Stimulated activated CD4-positive, alpha-beta T cell treated with anti-CD3 and anti-CD28 coated beads, Interleukin-2, amount 100 ng/mL, for 4 hours (primary cell): ENCODE data around the gene CEND1.
A peak's percentile ranks its signal among the peaks of the same experiment; 100 is the strongest.

Source experiments
- DNase-seq: peaks from one replicate; pipeline ENCODE4 v3.0.0-alpha.2; 2020; ENCODE audit warnings: low read depth

The CEND1 gene

DNA sequence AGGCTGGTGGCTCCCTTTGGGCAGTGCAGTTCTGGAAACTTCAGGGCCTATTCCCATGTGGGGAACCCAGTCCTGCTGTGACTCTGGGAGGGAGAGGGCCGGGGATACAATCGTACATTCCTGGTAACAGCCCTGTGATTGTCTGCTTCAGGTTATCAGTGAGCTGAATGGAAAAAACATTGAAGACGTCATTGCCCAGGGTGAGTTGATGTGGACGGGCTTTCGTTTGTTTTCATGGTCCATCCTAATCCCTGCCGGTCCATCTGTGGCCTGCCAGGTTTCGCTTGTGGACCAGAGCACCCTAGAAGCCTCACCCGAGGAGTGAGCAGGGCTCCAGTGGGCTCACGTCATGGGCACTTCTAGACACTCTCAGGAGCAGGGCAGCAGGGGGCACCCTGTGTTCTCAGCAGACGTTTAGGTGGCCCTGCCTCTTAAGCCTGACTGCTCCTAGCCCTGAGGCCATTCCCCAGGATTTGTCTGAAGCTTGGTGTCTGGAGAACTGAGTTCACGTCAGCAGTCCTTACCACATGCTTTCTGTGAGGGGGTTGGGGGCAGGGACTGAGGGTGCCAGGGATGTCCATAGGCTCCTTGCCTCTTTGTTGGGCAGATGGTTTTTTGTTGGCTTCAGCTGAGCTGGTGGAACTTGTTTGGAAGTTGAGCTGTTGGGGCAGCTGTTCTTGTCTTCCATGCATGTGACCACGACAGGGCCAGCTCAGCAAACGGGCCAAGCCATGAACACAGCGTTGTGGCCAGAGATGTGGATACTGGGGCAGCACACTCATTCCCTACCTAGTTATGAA, 21.8 kb upstream of the CEND1 start:
- DNase-seq, result no peak

DNA sequence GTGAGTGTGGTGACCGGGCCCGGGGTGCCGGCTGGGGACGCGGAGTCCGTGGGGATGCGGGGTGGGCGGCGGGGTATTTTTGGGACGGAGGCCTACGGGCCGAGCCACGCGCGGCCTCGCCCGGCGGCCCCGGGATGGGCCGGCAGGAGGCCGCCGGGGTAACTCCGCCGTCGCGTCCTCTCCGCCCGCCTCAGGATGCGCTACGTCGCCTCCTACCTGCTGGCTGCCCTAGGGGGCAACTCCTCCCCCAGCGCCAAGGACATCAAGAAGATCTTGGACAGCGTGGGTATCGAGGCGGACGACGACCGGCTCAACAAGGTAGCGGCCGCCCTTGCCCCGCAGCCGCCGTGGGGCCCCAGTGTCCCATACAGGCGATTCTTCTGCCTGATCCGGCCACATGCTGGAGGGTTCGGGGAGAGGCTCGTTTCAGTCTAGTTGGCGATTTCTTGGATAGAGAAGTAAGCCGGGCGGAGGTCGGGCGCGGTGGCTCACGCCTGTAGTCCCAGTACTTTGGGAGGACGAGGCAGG, 20.2 kb upstream of the CEND1 start:
- no peak for DNase-seq

DNA sequence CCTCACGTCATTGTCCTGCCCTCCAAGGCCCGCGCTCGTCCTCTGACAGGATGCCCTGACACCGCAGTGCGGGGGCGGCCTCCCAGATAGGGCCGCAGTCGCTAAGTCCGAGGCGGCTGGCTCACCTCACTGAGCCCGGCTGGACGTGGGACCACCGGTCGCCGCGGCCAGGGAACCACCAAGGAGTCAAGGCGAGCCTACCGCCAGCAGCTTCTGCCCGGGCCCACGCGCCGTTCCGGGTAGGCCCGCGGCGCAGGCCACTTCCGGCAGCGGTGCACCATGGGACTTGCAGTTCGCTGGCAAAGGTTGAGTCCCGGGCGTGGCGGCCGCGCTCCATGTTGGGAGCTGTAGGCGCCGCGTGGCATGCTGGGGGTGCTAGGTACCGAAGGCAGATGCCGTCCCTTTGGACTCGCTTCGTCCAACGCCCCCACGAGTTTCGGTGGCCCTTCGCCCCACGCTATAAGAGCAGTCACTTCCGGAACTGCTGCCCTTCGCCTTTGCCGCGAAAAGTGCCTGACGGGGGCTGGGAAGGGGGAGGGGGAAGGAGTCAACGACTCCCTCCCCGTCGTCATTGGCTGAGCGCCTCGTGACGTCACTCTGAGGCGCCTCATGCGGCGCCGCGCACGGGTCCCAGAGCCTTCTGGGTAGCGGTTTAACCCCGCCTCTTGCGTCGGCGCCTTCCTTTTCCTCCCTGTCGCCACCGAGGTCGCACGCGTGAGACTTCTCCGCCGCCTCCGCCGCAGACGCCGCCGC, 19.6 kb upstream of the CEND1 start, which contains the start of gene RPLP2:
Gene RPLP2, plus strand, starts transcription at position 681 of the 753 bp plus-strand sequence. CDS start 268 bp downstream, outside the sequence.
- peak; percentile 98 for DNase-seq

DNA sequence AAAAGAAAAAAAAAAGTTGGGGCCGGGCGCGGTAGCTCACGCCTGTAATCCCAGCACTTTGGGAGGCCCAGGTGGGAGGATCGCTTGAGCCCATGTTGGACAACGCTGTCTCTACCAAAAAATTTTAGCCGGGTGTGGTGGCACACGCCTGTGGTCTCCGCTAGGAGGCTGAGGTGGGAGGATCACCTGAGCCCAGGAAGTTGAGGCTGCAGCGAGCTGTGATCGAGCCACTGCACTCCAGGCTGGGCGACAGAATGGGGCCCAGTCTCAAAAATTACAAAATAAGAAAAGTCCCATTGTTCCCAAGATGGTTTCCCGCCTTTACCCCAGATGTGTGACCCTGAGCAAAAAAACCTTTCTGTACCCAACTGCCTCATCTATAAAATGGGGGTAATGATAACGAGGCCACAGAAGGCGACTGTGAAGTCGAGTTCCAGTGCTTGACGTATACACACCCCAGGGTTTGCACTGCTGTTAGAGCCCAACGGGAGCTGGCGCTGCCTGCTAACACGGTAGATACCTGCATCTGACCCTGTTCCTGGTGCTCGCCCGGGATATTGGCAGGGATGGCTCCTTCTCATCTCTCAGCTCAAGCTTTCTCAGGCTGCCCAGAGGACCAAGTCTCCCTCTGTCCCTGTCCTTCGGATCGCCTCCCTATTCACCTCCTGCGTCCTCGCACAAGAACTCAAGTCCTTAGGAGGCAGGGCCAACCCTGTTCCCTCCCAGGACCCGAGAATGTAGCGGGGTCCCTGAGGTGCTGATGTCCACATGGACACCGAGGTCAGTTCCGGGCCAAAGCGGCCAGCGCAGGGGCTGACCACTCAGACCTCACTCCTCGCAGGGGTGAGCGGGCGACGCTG, 18.8 kb upstream of the CEND1 start:
- no peak for DNase-seq

DNA sequence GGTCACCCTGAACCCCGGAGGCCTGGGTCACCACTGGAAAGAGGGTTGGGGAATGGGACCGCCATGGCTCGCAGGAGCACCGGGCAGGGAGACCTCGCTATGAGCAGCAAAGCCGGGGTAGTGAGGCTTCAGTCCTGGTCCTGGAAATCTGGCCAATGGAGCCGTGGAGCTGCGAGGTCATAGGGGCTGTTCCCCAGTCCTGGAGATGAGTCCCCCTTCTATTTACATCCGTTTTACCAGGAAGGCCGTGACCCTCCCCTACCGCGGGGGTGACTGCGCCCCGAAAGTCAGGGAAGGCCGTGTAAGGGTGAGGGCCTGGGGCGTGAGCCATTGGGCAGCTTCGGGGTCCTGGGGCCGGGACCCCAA, 14.7 kb upstream of the CEND1 start:
- no peak for DNase-seq

DNA sequence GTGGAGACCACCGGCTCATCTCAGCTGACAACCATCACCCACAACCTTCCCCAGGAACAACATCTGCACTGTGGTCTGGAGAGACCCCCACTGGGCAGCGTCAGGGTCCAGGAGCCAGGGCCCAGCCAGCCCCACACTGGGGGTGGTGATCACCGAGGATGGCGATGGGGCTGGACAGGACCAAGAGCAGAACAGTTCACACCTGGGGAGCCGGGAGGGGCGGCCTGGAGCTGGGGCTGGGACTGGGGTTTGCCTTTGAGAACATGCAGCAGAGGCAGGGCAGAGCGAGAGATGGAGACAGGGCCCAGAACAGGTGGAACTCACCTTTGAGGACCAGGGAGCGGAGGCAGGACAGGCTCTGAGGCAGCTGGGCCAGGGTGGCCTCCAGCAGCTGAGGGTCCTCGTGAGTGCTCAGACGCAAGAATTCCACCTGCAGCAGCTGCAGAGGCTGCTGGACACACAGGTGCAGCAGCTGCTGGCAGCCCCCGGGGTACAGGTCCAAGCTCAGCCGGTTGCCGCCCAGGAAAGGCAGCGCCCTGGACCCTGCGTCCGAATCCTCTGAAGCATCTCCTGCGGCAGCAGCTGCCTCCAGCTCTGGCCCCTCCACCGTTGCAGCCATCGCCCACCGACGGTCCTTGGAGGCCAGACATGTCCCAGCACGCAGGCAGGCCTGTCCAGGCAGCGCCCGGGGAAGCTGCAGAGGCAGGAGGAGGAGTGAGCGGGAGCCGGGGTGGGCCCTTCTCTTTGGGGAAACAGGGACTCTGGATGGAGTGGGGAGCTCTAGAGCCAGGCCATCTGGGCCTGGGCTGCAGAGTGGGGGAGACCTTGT, 14.1 kb upstream of the CEND1 start:
- DNase-seq, result no peak

DNA sequence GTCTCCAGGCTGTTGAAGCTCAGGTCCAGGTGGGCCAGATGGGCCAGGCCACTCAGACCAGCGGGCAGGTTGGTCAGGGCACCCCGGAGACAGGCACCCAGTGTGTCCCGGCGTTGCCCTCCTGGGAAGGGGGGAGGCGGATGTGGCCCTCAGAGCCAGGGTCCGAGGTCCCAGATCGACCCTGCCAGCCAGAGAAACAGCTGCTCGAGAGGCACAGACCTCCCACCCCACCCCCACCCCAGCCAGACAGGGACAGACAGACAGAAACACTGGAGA, 13.5 kb upstream of the CEND1 start:
- no peak for DNase-seq

DNA sequence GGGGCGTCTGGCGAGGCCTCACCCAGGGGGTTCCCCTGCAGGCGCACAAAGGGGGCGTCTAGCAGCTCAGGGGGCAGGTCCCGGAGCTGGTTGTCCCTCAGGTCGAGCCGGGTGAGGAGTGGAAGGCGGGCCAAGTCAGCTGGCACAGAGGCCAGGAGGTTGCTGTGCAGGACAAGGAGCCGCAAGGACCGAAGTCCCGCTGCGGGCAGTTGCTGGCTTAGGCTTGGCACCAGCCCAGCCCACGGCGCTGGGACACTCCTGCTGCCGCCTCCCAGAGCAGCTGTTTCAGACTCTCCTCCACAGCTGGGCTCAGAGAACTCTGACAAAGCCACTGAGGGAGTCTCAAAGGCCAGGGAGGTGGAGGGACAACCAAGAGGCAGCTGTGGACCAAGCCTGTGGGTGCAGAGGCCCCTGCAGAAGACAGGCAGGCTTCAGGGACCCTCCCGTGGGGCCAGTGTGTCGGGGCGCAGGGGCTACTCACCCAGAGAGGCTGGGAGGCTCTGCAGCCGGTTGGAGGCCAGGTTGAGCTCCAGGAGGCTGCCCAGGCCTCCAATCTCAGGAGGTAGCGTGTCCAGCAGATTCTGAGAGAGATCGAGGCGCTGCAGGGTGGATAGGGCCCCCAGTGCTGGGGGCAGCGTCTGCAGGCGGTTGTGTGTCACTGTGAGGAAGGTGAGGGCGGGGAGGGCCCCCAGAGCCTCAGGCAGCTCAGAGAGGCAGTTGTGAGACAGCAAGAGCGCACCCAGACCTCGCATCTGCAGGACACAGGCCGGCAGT, 13.0 kb upstream of the CEND1 start:
- no peak for DNase-seq

DNA sequence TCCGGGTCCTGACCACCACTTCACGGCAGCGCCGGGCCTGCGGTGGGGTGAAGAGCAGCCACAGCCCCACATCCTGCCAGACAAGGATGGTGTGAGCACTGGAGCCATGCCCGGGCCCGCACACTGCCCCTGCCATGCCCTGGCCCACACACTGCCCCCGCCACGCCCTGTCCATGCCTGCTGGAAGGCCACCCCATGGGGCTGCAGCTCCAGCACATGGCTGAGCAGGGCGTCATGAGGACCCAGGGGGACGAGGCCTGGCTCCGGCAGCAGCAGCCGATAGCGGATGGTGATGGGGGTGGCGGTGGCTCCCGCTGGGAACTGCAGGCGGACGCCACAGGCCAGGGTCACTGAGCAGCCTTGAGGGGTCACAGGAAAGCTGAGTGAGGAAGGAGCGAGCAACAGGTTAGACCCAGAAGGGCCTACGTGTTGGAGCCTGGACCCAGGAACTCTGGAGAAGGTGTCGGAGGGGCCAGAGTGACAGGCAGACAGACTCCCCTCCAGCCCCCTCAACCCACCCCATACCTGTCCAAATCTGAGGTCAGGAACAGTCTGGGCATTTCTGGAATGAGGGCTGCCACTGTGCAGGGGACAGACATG, 12.2 kb upstream of the CEND1 start:
- DNase-seq, result no peak

DNA sequence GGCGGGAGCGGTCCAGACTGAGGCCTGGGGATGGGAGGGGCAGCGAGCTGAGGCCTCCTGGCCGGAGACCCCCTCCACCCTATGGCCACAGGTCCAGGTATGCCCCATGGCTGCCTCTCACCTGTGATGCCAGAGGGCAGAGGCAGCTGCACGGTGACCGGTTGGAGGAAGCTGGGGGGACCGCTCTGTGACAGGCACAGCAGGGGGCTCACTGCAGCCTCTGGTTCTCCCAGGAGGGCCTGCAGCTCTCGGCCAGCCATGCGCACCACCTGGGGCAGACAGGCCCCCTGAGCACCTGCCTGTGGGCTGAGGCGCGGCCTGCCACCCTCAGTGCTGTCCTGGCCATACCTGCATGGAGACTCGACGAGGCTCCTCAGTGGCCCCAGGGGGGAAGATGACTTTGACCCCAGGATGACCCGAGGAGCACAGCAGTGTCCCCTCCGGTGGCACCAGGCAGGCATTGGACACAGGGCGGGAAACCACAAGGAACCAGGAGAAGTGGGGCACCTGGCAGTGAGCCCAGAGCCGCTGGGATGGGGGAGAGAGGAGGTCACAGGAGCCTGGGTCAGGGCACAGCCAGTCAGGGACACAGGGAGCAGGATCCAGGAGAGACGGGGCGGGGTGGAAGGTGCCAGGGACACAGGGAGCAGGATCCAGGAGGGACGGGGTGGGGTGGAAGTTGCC, 11.3 kb upstream of the CEND1 start:
- no peak for DNase-seq

DNA sequence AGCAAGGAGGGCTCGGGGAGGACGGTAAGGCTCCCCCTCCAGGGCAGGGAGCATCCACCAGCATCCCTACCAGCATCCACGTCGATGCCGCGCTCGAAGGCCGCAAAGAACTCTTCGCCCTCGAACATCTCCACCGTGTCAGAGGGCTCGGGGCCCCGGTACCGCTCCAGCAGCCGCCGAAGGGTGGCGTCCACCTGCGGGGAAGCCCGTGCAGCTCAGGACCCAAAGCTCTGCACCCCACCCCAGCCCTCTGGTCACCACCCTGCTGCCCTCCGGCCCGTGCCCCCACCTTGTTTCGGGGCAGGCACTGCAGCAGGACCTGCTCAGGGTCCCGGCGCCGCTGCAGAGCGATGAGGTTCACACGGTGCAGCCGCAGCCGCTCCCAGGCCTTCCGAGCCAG, 10.6 kb upstream of the CEND1 start:
- DNase-seq, result no peak

DNA sequence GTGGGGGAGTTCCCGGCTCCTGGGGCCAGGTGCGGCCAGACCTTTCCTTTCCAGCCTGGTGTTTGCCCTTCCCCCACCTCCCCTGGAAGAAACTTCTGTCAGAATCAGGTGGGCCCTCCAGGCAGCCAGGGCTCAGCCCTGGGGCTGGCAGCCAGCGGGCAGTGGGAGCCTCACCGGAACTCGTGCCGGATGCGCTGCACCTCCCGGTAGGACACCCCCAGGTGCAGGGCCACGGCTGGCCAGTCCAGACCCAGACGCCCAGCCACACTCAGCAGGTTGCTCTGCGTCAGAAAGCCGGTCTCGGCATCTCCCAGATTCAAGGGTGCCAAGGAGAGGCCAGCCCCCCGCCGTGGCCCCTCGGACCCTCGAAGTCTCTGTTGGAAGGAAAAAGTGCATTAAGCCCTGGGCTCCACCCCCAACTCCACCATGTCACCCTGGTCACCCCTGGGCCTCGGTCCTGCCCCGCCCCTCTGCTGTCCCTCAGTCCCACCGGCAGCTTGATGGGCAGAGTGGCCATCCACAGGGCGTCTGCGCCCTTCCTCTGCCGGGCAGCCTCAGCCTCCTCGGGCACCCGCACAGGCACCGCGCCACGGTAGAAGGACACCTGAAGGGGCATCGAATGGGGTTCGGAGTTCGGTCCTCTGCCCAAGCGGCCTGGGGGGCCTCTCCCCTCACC, 9.9 kb upstream of the CEND1 start:
- no peak for DNase-seq

DNA sequence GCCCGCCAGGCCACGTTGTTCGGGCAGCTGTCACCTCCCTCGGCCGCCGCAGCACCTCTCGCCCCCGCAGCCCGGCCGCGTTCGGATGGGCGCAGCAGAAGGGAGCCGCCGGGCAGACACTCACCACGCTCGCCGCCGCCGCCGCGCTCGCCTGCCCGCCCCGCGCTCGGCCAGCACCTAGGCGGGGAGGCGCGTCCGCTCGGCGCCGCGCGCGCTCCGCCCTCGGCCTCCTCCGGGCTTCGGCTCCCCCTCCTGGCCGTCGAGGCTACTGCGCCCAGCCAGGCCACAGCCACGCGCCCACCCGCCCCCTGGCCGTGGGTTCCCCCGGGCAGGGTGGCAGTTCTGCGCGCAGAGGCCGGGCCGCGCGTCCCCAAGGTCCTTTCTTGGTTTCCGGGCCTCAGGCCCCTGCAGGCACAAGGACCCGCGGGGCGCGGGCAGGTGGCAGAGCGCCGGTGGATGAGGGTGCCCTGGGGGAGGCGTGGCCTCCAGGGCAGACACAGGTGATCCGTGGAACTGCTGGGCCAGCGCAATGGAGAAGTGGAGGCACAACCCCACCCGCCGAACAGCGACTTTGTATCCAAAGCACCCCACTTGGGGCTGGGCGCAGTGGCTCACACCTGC, 8.3 kb upstream of the CEND1 start, which contains the start of gene SLC25A22:
Gene SLC25A22, minus strand, starts transcription at position 189 of the 621 bp plus-strand sequence. CDS start 3,275 bp downstream, outside the sequence.
- peak; percentile 75 for DNase-seq

DNA sequence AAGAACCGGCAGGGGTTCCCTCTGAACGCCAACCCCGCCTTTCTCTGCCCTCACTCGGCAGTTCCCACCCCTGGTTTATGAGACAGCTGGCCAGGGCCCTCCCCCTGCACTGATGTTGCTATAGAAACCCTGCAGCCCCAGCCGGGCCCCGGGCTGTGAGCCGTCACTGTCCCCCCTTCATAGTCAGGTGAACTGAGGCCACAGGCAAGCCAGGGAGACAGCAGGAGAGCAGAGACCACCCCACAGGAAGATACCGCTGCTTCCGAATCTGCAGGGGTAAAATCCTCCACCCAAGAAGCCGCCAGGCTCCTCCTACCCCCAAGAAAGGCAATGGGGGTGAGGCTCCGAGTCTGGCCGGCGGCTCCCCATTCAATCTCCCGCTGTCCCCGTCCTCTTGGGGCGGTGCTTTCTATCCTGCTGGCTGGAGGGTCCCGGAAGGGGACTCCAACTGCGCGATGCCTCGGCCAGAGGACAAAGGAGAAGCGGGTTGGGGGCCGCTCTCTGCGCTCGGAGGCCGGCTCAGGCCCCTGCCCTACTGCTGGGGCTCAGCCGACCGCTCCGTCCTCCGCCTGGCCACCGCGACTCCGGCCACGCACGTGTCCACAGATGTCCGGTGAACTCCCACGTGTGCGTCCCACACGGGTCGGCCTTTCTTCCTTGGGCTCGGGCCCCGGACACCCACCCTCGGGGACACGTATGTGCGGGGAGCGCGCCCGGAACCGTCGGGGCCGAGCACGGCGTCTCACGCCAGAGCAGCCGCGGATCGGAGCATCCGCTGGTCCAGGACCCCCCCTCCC, 7.6 kb upstream of the CEND1 start:
- DNase-seq, result peak; percentile 60

DNA sequence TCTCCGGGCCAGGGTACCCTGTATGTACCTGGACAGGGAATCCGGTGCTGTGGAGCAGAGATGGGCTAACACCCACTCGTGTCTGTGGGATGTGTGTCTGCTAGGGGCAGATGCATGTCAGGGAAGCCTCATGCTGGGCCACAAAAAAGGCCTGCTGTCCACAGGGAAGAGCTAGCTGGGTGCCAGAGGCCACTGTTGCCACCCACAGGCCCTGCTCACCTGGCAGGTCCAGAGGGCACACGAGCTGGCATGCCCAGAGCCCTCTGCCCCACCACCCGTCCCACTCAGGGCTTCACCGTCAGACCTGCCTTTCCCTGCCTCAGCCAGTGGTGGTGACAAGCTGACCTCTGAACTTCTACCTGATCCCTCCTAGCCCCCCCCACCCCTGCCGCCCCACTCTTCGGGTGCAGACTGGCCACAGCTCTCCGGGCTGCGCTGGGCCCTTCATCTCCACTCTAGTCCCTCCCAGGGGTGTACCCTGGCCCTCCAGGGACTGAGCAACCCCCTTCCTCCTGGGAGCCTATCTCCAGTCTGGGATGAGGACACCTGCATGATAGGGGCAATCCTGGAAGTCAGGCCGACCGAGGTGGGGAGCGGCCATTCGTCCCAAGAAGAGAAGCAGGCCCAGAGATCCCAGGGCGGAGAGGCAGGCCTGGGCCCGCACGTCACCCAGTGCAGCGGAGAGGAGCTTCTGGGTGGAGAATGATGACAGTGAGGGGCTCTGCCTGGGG, 6.8 kb upstream of the CEND1 start:
- no peak for DNase-seq

DNA sequence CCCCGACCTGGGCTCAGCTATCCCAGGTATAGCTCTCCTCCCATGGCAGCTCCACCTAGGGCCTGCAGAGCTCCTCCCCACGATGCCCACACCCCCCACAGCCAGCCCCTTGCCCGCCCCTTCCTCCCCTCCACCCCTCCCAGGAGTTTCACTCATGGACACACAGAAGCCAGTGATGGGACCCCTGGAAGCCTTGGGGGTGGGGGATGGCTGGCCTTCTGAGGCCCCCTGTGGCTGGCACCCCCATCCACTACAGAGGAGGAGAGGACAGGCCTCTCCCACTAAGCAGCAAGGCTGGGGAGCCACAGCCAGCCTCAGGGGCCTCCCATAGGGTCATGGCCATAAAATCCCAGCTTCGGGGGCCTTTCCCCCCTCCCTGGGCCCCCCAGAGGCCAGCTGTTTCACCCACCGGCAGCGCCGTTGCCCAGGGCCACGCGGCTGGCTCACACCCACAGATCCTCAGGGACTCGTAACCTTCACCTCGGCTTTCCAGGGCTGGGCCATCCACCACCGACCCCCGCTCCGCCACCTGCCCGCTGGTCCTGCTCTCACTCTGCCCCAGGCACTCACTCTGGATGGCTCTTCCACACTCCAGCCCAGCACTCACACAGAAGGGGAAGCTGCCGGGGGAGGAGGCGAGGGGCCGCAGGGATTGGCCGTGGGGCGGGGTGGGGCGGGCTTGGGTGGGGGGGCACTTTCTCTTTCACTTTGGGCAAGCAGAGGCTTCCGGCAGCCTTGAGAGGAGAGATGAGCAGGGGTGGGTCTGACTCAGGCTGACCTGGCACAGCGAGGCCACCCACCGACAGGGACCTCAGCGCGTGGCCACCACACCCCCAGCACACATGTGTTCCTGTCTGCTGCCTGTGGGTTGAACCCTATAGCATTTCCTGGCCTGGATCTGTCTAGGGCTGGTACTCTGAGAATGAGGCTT, 6.0 kb upstream of the CEND1 start:
- DNase-seq, result peak; percentile 81
